Measurements from ENCODE around the gene MAGI3. TPM values are rescaled to one million over a fixed set of nuclear protein-coding genes. Genes with fewer than 3 reads are reported as not detected.
A peak's percentile ranks its signal among the peaks of the same experiment; 100 is the strongest.

Gene MAGI3
- total RNA-seq (ENCODE audit: insufficient read depth, low replicate concordance) = 33.2 TPM

- peak; percentile 100 for DNase-seq (ENCODE audit: low spot score)
These were observed at the start of gene MAGI3 for GRCh38 chr1:113389953-113390834. Gene MAGI3, plus strand, starts transcription at chr1:113390515. Its CDS starts 519 bp downstream, at chr1:113391034.

- no peak for DNase-seq (ENCODE audit: low spot score)
These were observed 36.7 kb upstream of the MAGI3 start for GRCh38 chr1:113353580-113353979.

GRCh38 chr1:113363935-113364334 lies 26.4 kb upstream of the MAGI3 start:
- DNase-seq (ENCODE audit: low spot score) = no peak

- no peak for DNase-seq (ENCODE audit: low spot score)
These were observed 21.3 kb upstream of the MAGI3 start for GRCh38 chr1:113369040-113369439.

- DNase-seq (ENCODE audit: low spot score) = no peak
These were observed 20.6 kb upstream of the MAGI3 start for GRCh38 chr1:113369699-113370098.

- no peak for DNase-seq (ENCODE audit: low spot score)
These were observed 19.4 kb upstream of the MAGI3 start for GRCh38 chr1:113370868-113371267.

GRCh38 chr1:113372546-113372945 lies 17.8 kb upstream of the MAGI3 start:
- DNase-seq (ENCODE audit: low spot score) = no peak

- DNase-seq (ENCODE audit: low spot score) = no peak
These were observed 16.7 kb upstream of the MAGI3 start for GRCh38 chr1:113373644-113374043.

- no peak for DNase-seq (ENCODE audit: low spot score)
These were observed 14.4 kb upstream of the MAGI3 start for GRCh38 chr1:113375878-113376277.

GRCh38 chr1:113380075-113380474 lies 10.2 kb upstream of the MAGI3 start:
- DNase-seq (ENCODE audit: low spot score) = no peak

- DNase-seq (ENCODE audit: low spot score) = peak; percentile 11
These were observed 2.2 kb upstream of the MAGI3 start for GRCh38 chr1:113388017-113388620.

GRCh38 chr1:113388621-113389358 lies 1.5 kb upstream of the MAGI3 start:
- DNase-seq (ENCODE audit: low spot score) = peak; percentile 43

GRCh38 chr1:113389359-113389952 lies 859 bp upstream of the MAGI3 start:
- peak; percentile 4 for DNase-seq (ENCODE audit: low spot score)

- peak; percentile 25 for DNase-seq (ENCODE audit: low spot score)
These were observed 745 bp downstream of the MAGI3 start for GRCh38 chr1:113390871-113391648.

- peak; percentile 19 for DNase-seq (ENCODE audit: low spot score)
These were observed 1.4 kb downstream of the MAGI3 start for GRCh38 chr1:113391649-113392271.

- DNase-seq (ENCODE audit: low spot score) = no peak
These were observed 2.3 kb downstream of the MAGI3 start for GRCh38 chr1:113392541-113393128.

GRCh38 chr1:113394043-113394862 lies 3.9 kb downstream of the MAGI3 start:
- no peak for DNase-seq (ENCODE audit: low spot score)

GRCh38 chr1:113394863-113395259 lies 4.5 kb downstream of the MAGI3 start:
- DNase-seq (ENCODE audit: low spot score) = no peak

- DNase-seq (ENCODE audit: low spot score) = no peak
These were observed 5.8 kb downstream of the MAGI3 start for GRCh38 chr1:113396102-113396501.

All from umbilical cord (tissue), 2 donors.